A549 (cell line): ENCODE data around the gene CXCR5.

Source experiments
- CEBPB ChIP-seq, 2 experiments: fragments of >200 bp in 1 of 2; sonication (Bioruptor Twin) in 1 of 2; formaldehyde crosslinking in 1 of 2; IDR thresholded peaks; 2 replicates each; pipeline ENCODE4 v1.6.1; 2012 to 2016
- CTCF ChIP-seq: fragments of >200 bp; sonication (Bioruptor Twin); formaldehyde crosslinking; IDR thresholded peaks from 3 replicates; pipeline ENCODE4 v1.5.1; 2016
- EHMT2 ChIP-seq: fragments of 200-600 bp; sonication (generic); IDR thresholded peaks from 2 replicates; pipeline ENCODE4 v1.6.1; 2016; ENCODE audit warnings: antibody characterized with exemption, low read depth, mild to moderate bottlenecking, moderate library complexity
- HDAC2 ChIP-seq: fragments of 200-600 bp; sonication (generic); IDR thresholded peaks from 2 replicates; pipeline ENCODE4 v1.6.1; 2016
- HOXA7 ChIP-seq: fragments of 250-450 bp; sonication (Bioruptor Pico); IDR thresholded peaks from 2 replicates; pipeline ENCODE4 v1.5.0; 2020; ENCODE audit warnings: mild to moderate bottlenecking, moderate library complexity
- JUN ChIP-seq, 2 experiments: fragments of >200 bp; sonication (Bioruptor Twin); formaldehyde crosslinking; IDR thresholded peaks; 2 replicates in 1 of 2; 3 replicates in 1 of 2; pipeline ENCODE4 v1.6.1; 2016 to 2017
- JUNB ChIP-seq: fragments of >200 bp; sonication (Bioruptor Twin); formaldehyde crosslinking; IDR thresholded peaks from 2 replicates; pipeline ENCODE4 v1.6.1; 2016
- KDM1A ChIP-seq: fragments of 200-600 bp; sonication (generic); IDR thresholded peaks from 2 replicates; pipeline ENCODE4 v1.6.1; 2016; ENCODE audit warnings: low read depth, mild to moderate bottlenecking
- MAZ ChIP-seq: fragments of 150-350 bp; IDR thresholded peaks from 2 replicates; pipeline ENCODE4 v1.6.1; 2014; ENCODE audit warnings: antibody characterized with exemption, low read depth, low read length, borderline replicate concordance
- PHF8 ChIP-seq: fragments of 200-600 bp; sonication (generic); IDR thresholded peaks from 2 replicates; pipeline ENCODE4 v1.6.1; 2016; ENCODE audit warnings: low read depth, mild to moderate bottlenecking, antibody characterized with exemption, moderate library complexity, borderline replicate concordance
- POLR2A ChIP-seq: IDR thresholded peaks from 2 replicates; pipeline ENCODE4 v1.6.1; 2012; ENCODE audit warnings: mild to moderate bottlenecking, low read length
- RCOR1 ChIP-seq: fragments of 150-350 bp; IDR thresholded peaks from 2 replicates; pipeline ENCODE4 v1.6.1; 2014; ENCODE audit warnings: antibody characterized with exemption, low read length, low read depth
- RNF2 ChIP-seq: fragments of 200-600 bp; sonication (generic); IDR thresholded peaks from 2 replicates; pipeline ENCODE4 v1.6.1; 2016; ENCODE audit warnings: low read depth, mild to moderate bottlenecking, antibody characterized with exemption, moderate library complexity, borderline replicate concordance

DNA sequence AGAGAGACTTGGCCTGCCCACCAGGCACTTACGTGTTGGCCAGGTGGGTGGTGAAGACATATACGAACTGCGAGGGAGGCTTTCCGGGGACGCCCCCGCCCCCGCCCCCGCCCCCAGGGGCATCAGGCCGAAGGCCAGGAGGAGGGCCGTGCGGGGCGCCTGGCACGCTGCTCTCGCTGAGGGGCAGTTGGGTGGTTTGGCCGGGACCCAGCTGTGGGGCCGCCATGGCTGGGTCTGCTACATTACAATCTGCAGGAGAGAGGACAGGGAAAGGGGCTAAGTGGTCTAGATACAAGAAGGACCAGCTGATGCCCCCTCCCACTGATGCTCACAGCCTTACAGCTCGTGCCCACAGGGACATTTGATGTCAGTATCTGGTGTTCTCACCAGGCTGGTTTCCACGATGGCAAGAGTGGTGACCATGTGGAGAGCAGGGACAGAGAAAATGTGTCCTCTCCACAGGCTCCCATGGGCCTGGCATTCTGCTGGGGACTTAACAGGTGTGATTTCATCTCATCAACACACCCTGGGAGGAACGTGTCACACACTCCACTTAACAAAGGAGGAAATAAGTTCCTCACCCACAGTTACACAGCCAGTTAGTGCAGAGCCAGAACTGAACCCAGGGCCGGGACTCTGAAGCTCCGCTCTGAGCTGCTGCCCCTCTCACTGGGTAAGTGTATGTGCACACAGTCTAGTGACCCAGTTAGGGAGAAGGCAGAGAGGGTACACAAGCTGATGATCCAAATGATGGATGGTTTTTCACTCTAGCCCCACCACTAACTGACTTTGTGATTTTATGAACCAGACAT, 19.7 kb downstream of the CXCR5 start:
- no peak for TF ChIP-seq EHMT2
- no peak for TF ChIP-seq RNF2
- no peak for TF ChIP-seq CTCF
- TF ChIP-seq JUN (IDR thresholded peaks at IDR 0.05): no peak
- TF ChIP-seq HDAC2: no peak
- no peak for TF ChIP-seq CEBPB (IDR thresholded peaks at IDR 0.05)
- no peak for TF ChIP-seq HOXA7 (CRISPR knock-in tag)
- TF ChIP-seq POLR2A: no peak
- no peak for TF ChIP-seq JUNB
- TF ChIP-seq RCOR1: no peak
- no peak for TF ChIP-seq MAZ
- no peak for TF ChIP-seq PHF8
- TF ChIP-seq KDM1A: no peak
